Kidney (tissue), 14 donors: ENCODE data around the gene RCL1. TPM values are rescaled to one million over a fixed set of nuclear protein-coding genes. Genes with fewer than 3 reads are reported as not detected.
A peak's percentile ranks its signal among the peaks of the same experiment; 100 is the strongest.

Source experiments
- DNase-seq, 5 donors: peaks; one replicate each; pipeline ENCODE4 v3.0.0-alpha.2; 2013 to 2020
- FAIRE-seq: peaks from 2 replicates; lab custom pipeline; 2012; peaks lifted over from hg19 to GRCh38; lab: Jason Lieb, UNC
- H3K27ac ChIP-seq, 2 donors: one replicate each; pipeline ENCODE4 v1.7.0; 2013; ENCODE audit warnings: low read depth in 2 of 2, low read length in 2 of 2, inconsistent platforms in 1 of 2
- H3K27me3 ChIP-seq: one replicate; pipeline ENCODE4 v1.7.1; 2013; ENCODE audit warnings: low read length, inconsistent platforms; ENCODE audit not compliant: control insufficient read depth, insufficient read depth
- H3K36me3 ChIP-seq, 3 donors: one replicate each; pipeline versions ENCODE4 v1.7.0 to v1.7.1; 2013; ENCODE audit warnings: low read length in 3 of 3, control low read depth in 1 of 3, inconsistent platforms in 1 of 3; ENCODE audit not compliant: insufficient read depth in 3 of 3, control insufficient read depth in 2 of 3
- H3K4me1 ChIP-seq, 3 donors: one replicate each; pipeline versions ENCODE4 v1.7.0 to v1.7.1; 2013; ENCODE audit warnings: low read length in 3 of 3, inconsistent platforms in 1 of 3, low read depth in 1 of 3; ENCODE audit not compliant: control insufficient read depth in 2 of 3, insufficient read depth in 2 of 3
- H3K4me3 ChIP-seq, 3 donors: one replicate each; pipeline versions ENCODE4 v1.7.0 to v1.8.1; 2013; ENCODE audit warnings: low read length in 3 of 3, control low read depth in 1 of 3, inconsistent platforms in 1 of 3
- H3K9ac ChIP-seq, 3 donors: one replicate each; pipeline versions ENCODE4 v1.7.0 to v1.7.1; 2013; ENCODE audit warnings: low read length in 3 of 3, control low read depth in 1 of 3, inconsistent platforms in 1 of 3
- H3K9me3 ChIP-seq, 3 donors: one replicate each; pipeline versions ENCODE4 v1.7.0 to v1.7.1; 2013; ENCODE audit warnings: low read length in 3 of 3, control low read depth in 1 of 3, inconsistent platforms in 1 of 3; ENCODE audit not compliant: control insufficient read depth in 2 of 3, insufficient read depth in 1 of 3
- intact Hi-C: fragments of 100-400 bp; cut with DNase I; formaldehyde crosslinking; loops from one replicate; pipeline ENCODE4 v1.11.1; 2022
- polyA plus RNA-seq: library from polyadenylated mRNA; stranded (reverse); fragments of 350-450 nt; fragmentation: Illumina TruSeq; extraction: RNeasy Lipid Tissue Mini Kit (QIAGEN cat#74804); gene quantifications from one replicate; pipeline ENCODE4 v1.2.3, GENCODE V29; 2014; ENCODE audit warnings: low read depth, low replicate concordance; ENCODE audit not compliant: insufficient read depth
- total RNA-seq: library from RNA; stranded (reverse); fragmentation: NEBNext Ultra II Directional; extraction: Animal tissue kit (Norgen Biotek cat#: 25700); gene quantifications from one replicate; pipeline ENCODE4 v1.2.1, GENCODE V29; 2021
- TF ChIP-seq, protein P1 (sequence below): IDR thresholded peaks from 3 replicates; pipeline ENCODE4 v1.5.1; 2012; ENCODE audit warnings: mild to moderate bottlenecking, moderate library complexity, borderline replicate concordance; ENCODE audit not compliant: insufficient read depth; ENCODE audit errors: extremely low read depth
- donor health status: control.
- donor health status: control.
- donor health status: control.
- donor health status: control.
- donor health status: control.
- donor health status: DM: yes; HTN: yes; CAD: no.
- donor health status: Normal renal cell carcinoma (clear cell type).

The RCL1 gene
- total and polyA plus RNA-seq, 2 donors from 2014 or later, result 15.7 to 22.8 TPM

DNA sequence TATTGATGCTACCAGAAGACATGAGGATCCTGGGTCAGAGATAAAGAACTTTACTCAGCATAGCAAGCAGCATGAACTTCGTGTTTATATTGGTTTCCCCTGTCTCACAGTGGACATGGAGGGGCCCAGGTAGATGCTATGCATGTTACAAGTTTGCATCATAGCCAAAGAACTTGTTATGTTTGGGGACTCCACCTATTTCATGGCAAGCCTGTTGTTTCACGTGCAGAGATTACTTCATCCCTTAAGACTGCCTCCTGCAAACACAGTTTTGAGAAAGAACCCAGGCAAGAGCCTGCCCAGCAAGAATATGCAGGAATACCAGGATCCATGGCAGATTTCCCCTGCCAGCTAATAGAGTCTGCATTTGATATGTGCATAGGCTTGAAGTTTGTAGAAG, 68.4 kb downstream of the RCL1 start:
- no peak for DNase-seq
- TF ChIP-seq, protein P1, sequence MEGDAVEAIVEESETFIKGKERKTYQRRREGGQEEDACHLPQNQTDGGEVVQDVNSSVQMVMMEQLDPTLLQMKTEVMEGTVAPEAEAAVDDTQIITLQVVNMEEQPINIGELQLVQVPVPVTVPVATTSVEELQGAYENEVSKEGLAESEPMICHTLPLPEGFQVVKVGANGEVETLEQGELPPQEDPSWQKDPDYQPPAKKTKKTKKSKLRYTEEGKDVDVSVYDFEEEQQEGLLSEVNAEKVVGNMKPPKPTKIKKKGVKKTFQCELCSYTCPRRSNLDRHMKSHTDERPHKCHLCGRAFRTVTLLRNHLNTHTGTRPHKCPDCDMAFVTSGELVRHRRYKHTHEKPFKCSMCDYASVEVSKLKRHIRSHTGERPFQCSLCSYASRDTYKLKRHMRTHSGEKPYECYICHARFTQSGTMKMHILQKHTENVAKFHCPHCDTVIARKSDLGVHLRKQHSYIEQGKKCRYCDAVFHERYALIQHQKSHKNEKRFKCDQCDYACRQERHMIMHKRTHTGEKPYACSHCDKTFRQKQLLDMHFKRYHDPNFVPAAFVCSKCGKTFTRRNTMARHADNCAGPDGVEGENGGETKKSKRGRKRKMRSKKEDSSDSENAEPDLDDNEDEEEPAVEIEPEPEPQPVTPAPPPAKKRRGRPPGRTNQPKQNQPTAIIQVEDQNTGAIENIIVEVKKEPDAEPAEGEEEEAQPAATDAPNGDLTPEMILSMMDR, result no peak
- Histone ChIP-seq H3K4me1 (no peaks in the 10 kb centered on the region), H3K36me3 (peaks cover 2 to 17% (median 3%) of the 10 kb centered on the region in 3 donors), H3K9ac (no peak overlapping the region), H3K9me3 (no peaks in the 10 kb centered on the region), H3K27ac (no peak overlapping the region), H3K4me3 (no peak overlapping the region), H3K27me3 (no peaks in the 10 kb centered on the region)
- intact Hi-C loops, result no loop called here
- FAIRE-seq, result no peak

DNA sequence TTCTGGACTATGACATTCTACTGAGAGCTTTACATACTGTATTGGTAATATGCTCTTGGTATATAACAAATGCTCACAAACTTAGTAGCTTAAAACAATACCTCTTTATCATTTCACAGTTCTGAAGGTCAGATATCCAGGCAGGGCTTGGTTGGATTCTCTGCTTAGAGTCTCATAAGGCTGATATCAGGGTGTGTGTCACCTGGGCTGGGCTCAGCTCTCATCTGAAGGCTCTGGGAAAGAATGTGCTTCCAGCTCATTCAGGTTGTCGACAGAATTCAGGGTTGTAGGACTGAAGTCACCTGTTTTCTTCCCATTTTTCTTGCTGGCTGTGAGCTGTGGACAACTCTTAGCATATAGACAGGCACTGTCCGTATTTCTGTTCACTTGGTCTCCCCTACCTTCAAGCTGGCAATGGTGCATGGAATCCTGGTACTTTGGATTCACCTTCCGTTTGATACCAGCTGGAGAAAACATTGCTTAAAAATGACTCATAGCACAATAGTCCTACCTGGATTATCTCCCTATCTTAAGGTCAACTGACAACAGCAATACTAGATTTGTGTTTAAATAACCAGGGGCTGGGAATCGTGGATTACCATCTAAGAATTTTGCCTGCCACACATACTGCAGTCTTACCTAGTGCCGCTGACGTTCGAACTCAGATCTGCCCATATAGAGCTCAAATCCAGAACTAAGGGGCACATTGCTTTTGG, 69.2 kb downstream of the RCL1 start:
- no peaks in the 10 kb centered on the region for H3K9me3 ChIP-seq
- no peak overlapping the region for H3K27ac ChIP-seq
- H3K27me3 ChIP-seq, result no peaks in the 10 kb centered on the region
- DNase-seq (no peak), FAIRE-seq (no peak)
- no peak overlapping the region for H3K4me3 ChIP-seq
- TF ChIP-seq, protein P1, result no peak
- H3K9ac ChIP-seq, result no peak overlapping the region
- no peaks in the 10 kb centered on the region for H3K4me1 ChIP-seq
- H3K36me3 ChIP-seq, result peaks cover 2 to 17% (median 3%) of the 10 kb centered on the region in 3 donors
- intact Hi-C loops, result no loop called here

DNA sequence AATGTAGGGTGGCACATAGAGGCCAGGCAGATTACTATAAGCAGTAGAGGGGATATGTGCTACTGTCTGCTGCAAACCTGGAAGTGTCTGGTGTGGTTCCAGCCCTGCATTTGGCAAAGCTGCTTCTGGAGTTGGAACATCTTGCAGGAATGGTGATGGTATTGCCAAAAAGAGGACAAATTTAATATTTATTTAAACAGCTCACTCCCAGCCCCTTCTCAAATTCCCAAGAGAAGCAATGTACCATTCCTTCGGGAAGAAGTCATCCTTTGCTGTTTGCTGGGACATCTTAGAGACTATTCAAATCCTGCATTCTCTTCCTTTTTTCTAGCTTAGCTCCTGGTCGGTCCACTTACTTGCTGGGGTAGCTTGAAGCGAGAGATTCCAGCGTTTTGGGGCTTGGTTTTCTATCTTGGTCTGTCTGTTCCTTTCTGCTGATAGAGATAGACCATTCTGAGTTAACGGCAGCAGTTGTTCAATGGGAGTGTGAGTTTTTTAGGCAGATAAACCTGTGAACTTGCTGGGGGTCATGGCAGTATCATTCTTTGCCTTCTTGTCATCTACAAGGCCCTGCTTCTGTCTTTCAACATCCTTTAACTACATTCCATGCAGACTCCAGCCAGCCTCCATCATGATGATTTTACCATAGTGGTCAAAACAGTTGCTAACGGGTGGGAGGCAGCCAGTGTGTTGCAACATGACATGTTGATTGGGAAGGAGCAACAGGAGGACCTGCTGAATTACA, 69.9 kb downstream of the RCL1 start:
- H3K36me3 ChIP-seq, result peaks cover 2 to 17% (median 3%) of the 10 kb centered on the region in 3 donors
- no peaks in the 10 kb centered on the region for H3K4me1 ChIP-seq
- no peak overlapping the region for H3K27ac ChIP-seq
- H3K27me3 ChIP-seq, result no peaks in the 10 kb centered on the region
- no peaks in the 10 kb centered on the region for H3K9me3 ChIP-seq
- H3K4me3 ChIP-seq, result no peak overlapping the region
- no peak overlapping the region for H3K9ac ChIP-seq
- FAIRE-seq, result no peak
- TF ChIP-seq, protein P1, result no peak
- intact Hi-C loops, result no loop called here
- peak in 1 of 5 donors; percentile 51 for DNase-seq
